ENCODE data around the gene SRPK3.
"Not testable (repeated sequence)": the region's sequence is repeated elsewhere in the genome, so short reads cannot be mapped to it uniquely, and the experiment has no call there.

Gene SRPK3

GRCh38 chrX:153814591-153815315 is 33.9 kb downstream of the SRPK3 start:
- Histone ChIP-seq H3K27me3 (ENCODE audit: control insufficient read depth, low read length) (peaks cover 8% of the 10 kb centered on the region), H3K4me2 (ENCODE audit: low read length) (no peak overlapping the region), H3K9me2 (replicated peaks; ENCODE audit: control insufficient read depth, low read length) (no peaks in the 10 kb centered on the region), H3K4me1 (ENCODE audit: control insufficient read depth, low read length) (no peaks in the 10 kb centered on the region), H3K36me3 (ENCODE audit: control insufficient read depth, low read length) (no peaks in the 10 kb centered on the region), H3K4me3 (ENCODE audit: low read length) (no peak overlapping the region), H3F3A (ENCODE audit: control insufficient read depth, insufficient read depth) (no peaks in the 10 kb centered on the region), H3K27ac (ENCODE audit: low read depth, low read length) (no peak overlapping the region), H3K9me3 (ENCODE audit: control insufficient read depth, insufficient read depth, low read length) (no peaks in the 10 kb centered on the region), H4K20me1 (ENCODE audit: control insufficient read depth, insufficient read depth, low read depth, low read length) (no peaks in the 10 kb centered on the region), H3K79me2 (ENCODE audit: control insufficient read depth, low read length) (no peaks in the 10 kb centered on the region)
- no peak for TF ChIP-seq CTCF (IDR thresholded peaks at IDR 0.05; ENCODE audit: low read depth, low read length, poor library complexity, severe bottlenecking)
- no peak for TF ChIP-seq EZH2phosphoT487 (IDR thresholded peaks at IDR 0.05; ENCODE audit: borderline replicate concordance, low read length)

- H3K9me3 ChIP-seq (ENCODE audit: control insufficient read depth, insufficient read depth, low read length), result no peaks in the 10 kb centered on the region
- H3K4me2 ChIP-seq (ENCODE audit: low read length), result no peak overlapping the region
- H3K4me3 ChIP-seq (ENCODE audit: low read length), result no peak overlapping the region
- H4K20me1 ChIP-seq (ENCODE audit: control insufficient read depth, insufficient read depth, low read depth, low read length), result no peaks in the 10 kb centered on the region
- no peaks in the 10 kb centered on the region for H3K36me3 ChIP-seq (ENCODE audit: control insufficient read depth, low read length)
- no peaks in the 10 kb centered on the region for H3F3A ChIP-seq (ENCODE audit: control insufficient read depth, insufficient read depth)
- no peaks in the 10 kb centered on the region for H3K79me2 ChIP-seq (ENCODE audit: control insufficient read depth, low read length)
- no peak overlapping the region for H3K27ac ChIP-seq (ENCODE audit: low read depth, low read length)
- H3K9me2 ChIP-seq (replicated peaks; ENCODE audit: control insufficient read depth, low read length), result no peaks in the 10 kb centered on the region
- H3K4me1 ChIP-seq (ENCODE audit: control insufficient read depth, low read length), result no peaks in the 10 kb centered on the region
- peaks cover 8% of the 10 kb centered on the region for H3K27me3 ChIP-seq (ENCODE audit: control insufficient read depth, low read length)
- TF ChIP-seq CTCF (IDR thresholded peaks at IDR 0.05; ENCODE audit: low read depth, low read length, poor library complexity, severe bottlenecking), result no peak
- no peak for TF ChIP-seq EZH2phosphoT487 (IDR thresholded peaks at IDR 0.05; ENCODE audit: borderline replicate concordance, low read length)
Observed at GRCh38 chrX:153816831-153817690, 36.2 kb downstream of the SRPK3 start.

- H4K20me1 ChIP-seq (ENCODE audit: control insufficient read depth, insufficient read depth, low read depth, low read length); H3K27ac ChIP-seq (ENCODE audit: low read depth, low read length); H3K4me1 ChIP-seq (ENCODE audit: control insufficient read depth, low read length); H3K36me3 ChIP-seq (ENCODE audit: control insufficient read depth, low read length); H3K9me3 ChIP-seq (ENCODE audit: control insufficient read depth, insufficient read depth, low read length); H3K27me3 ChIP-seq (ENCODE audit: control insufficient read depth, low read length); H3K4me2 ChIP-seq (ENCODE audit: low read length); H3K9me2 ChIP-seq (replicated peaks; ENCODE audit: control insufficient read depth, low read length); H3K4me3 ChIP-seq (ENCODE audit: low read length); H3F3A ChIP-seq (ENCODE audit: control insufficient read depth, insufficient read depth); H3K79me2 ChIP-seq (ENCODE audit: control insufficient read depth, low read length): not testable (repeated sequence)
Observed at GRCh38 chrX:153818064-153818463, 37.2 kb downstream of the SRPK3 start.
